Thyroid gland (tissue), 4 donors: ENCODE data around the gene DPYD.

Source experiments
- CTCF ChIP-seq, 6 experiments: fragments of 200-600 bp in 3 of 6; fragments of 450-650 bp in 3 of 6; sonication (generic) in 3 of 6; IDR thresholded peaks; one replicate each; pipeline ENCODE4 v1.5.1; 2016 to 2019; ENCODE audit warnings: antibody characterized with exemption in 6 of 6, mild to moderate bottlenecking in 2 of 6, inconsistent platforms in 1 of 6, moderate library complexity in 1 of 6
- POLR2A ChIP-seq, 2 donors: fragments of 450-650 bp; IDR thresholded peaks; one replicate each; pipeline ENCODE4 v1.6.1; 2017; ENCODE audit warnings: antibody characterized with exemption in 2 of 2, mild to moderate bottlenecking in 2 of 2, moderate library complexity in 1 of 2

- TF ChIP-seq POLR2A (IDR thresholded peaks at IDR 0.05) (no peak), CTCF (IDR thresholded peaks at IDR 0.05) (no peak)
These were observed 524.4 kb downstream of the DPYD start for GRCh38 chr1:97396463-97396862.
